GM23338 (cell line): ENCODE results near the gene SNAP47.

Experiments used
- CREB1 ChIP-seq: fragments of 250-450 bp; sonication (Bioruptor Pico); IDR thresholded peaks from 2 replicates; pipeline ENCODE4 v1.5.0; 2020; ENCODE audit warnings: low read depth, mild to moderate bottlenecking, moderate library complexity
- CTCF ChIP-seq, 2 experiments: fragments of 200-600 bp in 1 of 2; sonication (generic) in 1 of 2; conservative IDR thresholded peaks; 2 replicates each; pipeline versions ENCODE4 v1.5.1 to v1.6.1; 2016 to 2017; ENCODE audit warnings: antibody characterized with exemption in 2 of 2, low read depth in 2 of 2, mild to moderate bottlenecking in 2 of 2, moderate library complexity in 1 of 2
- EZH2 ChIP-seq: fragments of 200-600 bp; sonication (generic); IDR thresholded peaks from one replicate; pipeline ENCODE4 v1.8.0; 2017; ENCODE audit warnings: antibody characterized with exemption, mild to moderate bottlenecking, low read depth; ENCODE audit not compliant: unreplicated experiment
- EZH2phosphoT487 ChIP-seq: fragments of 200-600 bp; sonication (generic); IDR thresholded peaks from one replicate; pipeline ENCODE4 v1.8.1; 2018; ENCODE audit warnings: antibody characterized with exemption; ENCODE audit not compliant: unreplicated experiment
- JUNB ChIP-seq: IDR thresholded peaks from one replicate; pipeline ENCODE4 v1.6.1; 2016; ENCODE audit warnings: antibody characterized with exemption; ENCODE audit not compliant: unreplicated experiment
- NANOG ChIP-seq: IDR thresholded peaks from 2 replicates; pipeline ENCODE4 v1.6.1; 2016; ENCODE audit warnings: antibody characterized with exemption, borderline replicate concordance
- POLR2AphosphoS5 ChIP-seq: IDR thresholded peaks from 2 replicates; pipeline ENCODE4 v1.6.1; 2016; ENCODE audit warnings: antibody characterized with exemption, low read depth
- TF ChIP-seq, protein P1 (sequence below): IDR thresholded peaks from one replicate; pipeline ENCODE4 v1.6.1; 2018; ENCODE audit warnings: antibody characterized with exemption; ENCODE audit not compliant: unreplicated experiment
- TF ChIP-seq, protein P2 (sequence below): IDR thresholded peaks from 2 replicates; pipeline ENCODE4 v1.6.1; 2016; ENCODE audit warnings: antibody characterized with exemption

- TF ChIP-seq, protein P1, sequence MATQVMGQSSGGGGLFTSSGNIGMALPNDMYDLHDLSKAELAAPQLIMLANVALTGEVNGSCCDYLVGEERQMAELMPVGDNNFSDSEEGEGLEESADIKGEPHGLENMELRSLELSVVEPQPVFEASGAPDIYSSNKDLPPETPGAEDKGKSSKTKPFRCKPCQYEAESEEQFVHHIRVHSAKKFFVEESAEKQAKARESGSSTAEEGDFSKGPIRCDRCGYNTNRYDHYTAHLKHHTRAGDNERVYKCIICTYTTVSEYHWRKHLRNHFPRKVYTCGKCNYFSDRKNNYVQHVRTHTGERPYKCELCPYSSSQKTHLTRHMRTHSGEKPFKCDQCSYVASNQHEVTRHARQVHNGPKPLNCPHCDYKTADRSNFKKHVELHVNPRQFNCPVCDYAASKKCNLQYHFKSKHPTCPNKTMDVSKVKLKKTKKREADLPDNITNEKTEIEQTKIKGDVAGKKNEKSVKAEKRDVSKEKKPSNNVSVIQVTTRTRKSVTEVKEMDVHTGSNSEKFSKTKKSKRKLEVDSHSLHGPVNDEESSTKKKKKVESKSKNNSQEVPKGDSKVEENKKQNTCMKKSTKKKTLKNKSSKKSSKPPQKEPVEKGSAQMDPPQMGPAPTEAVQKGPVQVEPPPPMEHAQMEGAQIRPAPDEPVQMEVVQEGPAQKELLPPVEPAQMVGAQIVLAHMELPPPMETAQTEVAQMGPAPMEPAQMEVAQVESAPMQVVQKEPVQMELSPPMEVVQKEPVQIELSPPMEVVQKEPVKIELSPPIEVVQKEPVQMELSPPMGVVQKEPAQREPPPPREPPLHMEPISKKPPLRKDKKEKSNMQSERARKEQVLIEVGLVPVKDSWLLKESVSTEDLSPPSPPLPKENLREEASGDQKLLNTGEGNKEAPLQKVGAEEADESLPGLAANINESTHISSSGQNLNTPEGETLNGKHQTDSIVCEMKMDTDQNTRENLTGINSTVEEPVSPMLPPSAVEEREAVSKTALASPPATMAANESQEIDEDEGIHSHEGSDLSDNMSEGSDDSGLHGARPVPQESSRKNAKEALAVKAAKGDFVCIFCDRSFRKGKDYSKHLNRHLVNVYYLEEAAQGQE: no peak
- TF ChIP-seq CTCF (conservative IDR thresholded peaks at IDR 0.05; ENCODE audit: low read depth in 2 of 2): no peak
- no peak for TF ChIP-seq POLR2AphosphoS5
- no peak for TF ChIP-seq CREB1 (CRISPR knock-in tag)
- TF ChIP-seq EZH2phosphoT487: no peak
- no peak for TF ChIP-seq EZH2
- TF ChIP-seq, protein P2, sequence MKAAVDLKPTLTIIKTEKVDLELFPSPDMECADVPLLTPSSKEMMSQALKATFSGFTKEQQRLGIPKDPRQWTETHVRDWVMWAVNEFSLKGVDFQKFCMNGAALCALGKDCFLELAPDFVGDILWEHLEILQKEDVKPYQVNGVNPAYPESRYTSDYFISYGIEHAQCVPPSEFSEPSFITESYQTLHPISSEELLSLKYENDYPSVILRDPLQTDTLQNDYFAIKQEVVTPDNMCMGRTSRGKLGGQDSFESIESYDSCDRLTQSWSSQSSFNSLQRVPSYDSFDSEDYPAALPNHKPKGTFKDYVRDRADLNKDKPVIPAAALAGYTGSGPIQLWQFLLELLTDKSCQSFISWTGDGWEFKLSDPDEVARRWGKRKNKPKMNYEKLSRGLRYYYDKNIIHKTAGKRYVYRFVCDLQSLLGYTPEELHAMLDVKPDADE: no peak
- TF ChIP-seq NANOG: no peak
- TF ChIP-seq JUNB: no peak
Measured at GRCh38 chr1:227793948-227794816, 58.9 kb downstream of the SNAP47 start.
